Esophagus (tissue), 2 donors: ENCODE results near the gene ALDH3B2. TPM values are rescaled to one million over a fixed set of nuclear protein-coding genes. Genes with fewer than 3 reads are reported as not detected.
"Not testable (repeated sequence)": the region's sequence is repeated elsewhere in the genome, so short reads cannot be mapped to it uniquely, and the experiment has no call there.

Experiments
- H3K27ac ChIP-seq, 2 donors: one replicate each; pipeline ENCODE4 v1.5.1; 2013; ENCODE audit warnings: low read depth in 2 of 2, mild to moderate bottlenecking in 2 of 2, inconsistent platforms in 1 of 2, low read length in 1 of 2, moderate library complexity in 1 of 2
- H3K27me3 ChIP-seq, 2 donors: one replicate each; pipeline ENCODE4 v1.6.1; 2013; ENCODE audit warnings: low read length in 2 of 2, control low read depth in 1 of 2, mild to moderate bottlenecking in 1 of 2; ENCODE audit not compliant: insufficient read depth in 2 of 2, control insufficient read depth in 1 of 2
- H3K36me3 ChIP-seq, 2 donors: one replicate each; pipeline ENCODE4 v1.6.1; 2013; ENCODE audit warnings: low read length in 1 of 2; ENCODE audit not compliant: control insufficient read depth in 2 of 2, insufficient read depth in 2 of 2
- H3K4me1 ChIP-seq, 2 donors: one replicate each; pipeline ENCODE4 v1.6.1; 2013; ENCODE audit warnings: low read length in 1 of 2; ENCODE audit not compliant: control insufficient read depth in 2 of 2, insufficient read depth in 2 of 2
- H3K4me3 ChIP-seq, 2 donors: one replicate each; pipeline ENCODE4 v1.5.1; 2013; ENCODE audit warnings: low read length in 2 of 2, mild to moderate bottlenecking in 2 of 2, low read depth in 1 of 2, moderate library complexity in 1 of 2
- H3K9me3 ChIP-seq, 2 donors: one replicate each; pipeline ENCODE4 v1.6.1; 2013; ENCODE audit warnings: mild to moderate bottlenecking in 2 of 2, low read depth in 1 of 2, low read length in 1 of 2, moderate library complexity in 1 of 2; ENCODE audit not compliant: control insufficient read depth in 2 of 2, insufficient read depth in 1 of 2
- WGBS, 2 donors: extraction: QIAGEN DNeasy Blood & Tissue Kit; methylation state at CpG; one replicate each; pipeline ENCODE4 v1.1.7; 2013; 5-methylcytosine and 5-hydroxymethylcytosine counted together
- polyA plus RNA-seq, 2 donors: library from polyadenylated mRNA; stranded (reverse); fragments of 200-250 nt; gene quantifications; one replicate each; pipeline ENCODE4 v1.2.3, GENCODE V29; 2013
- donor health status: healthy with polysubstance abuse.
- donor health status: Bipolar disorder and iron deficiency.

Gene ALDH3B2
- polyA plus RNA-seq, 2 donors: 62.8 to 120 TPM

DNA sequence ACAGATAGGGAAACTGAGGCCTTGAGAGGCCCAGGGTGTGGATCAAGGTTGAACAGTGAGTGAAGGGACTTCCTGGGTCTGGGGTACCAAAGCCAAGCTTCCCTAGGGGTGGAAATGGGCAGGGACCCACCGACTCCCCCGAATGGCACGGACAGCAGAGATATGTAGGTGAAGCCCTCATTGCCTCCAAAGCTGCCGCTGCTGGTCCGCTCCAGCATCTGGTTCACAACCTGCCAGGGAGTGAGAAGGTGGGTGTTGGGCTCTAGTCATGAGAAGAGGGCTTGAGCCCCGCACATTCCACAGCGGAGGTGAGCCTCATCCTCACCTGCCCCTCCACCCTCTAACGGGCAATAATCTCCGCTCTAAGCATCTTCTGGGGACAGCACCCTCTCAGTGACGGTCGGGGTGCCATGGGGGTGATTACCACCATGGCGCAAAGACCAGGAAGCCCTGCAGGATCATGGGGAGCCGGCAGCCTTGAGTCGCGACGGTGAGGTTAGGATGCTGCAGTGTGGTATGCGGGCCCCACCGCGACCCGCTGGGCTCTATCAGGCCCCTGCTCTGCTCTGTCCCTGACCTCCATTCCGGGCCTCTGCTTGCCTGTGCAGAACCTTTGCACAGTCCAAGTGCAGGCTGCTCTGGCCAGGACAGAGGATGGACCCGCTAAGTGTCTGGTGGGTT lies 10.8 kb downstream of the ALDH3B2 start:
- Histone ChIP-seq H3K27me3 (no peaks in the 10 kb centered on the region), H3K36me3 (peaks cover 0 to 23% of the 10 kb centered on the region in 2 donors), H3K9me3 (no peaks in the 10 kb centered on the region), H3K4me1 (peaks cover 0 to 4% of the 10 kb centered on the region in 2 donors), H3K27ac (no peak overlapping the region), H3K4me3 (no peak overlapping the region)
- WGBS, 2 donors: 89 to 92% methylated on average over 22 of the region's 22 CpGs

DNA sequence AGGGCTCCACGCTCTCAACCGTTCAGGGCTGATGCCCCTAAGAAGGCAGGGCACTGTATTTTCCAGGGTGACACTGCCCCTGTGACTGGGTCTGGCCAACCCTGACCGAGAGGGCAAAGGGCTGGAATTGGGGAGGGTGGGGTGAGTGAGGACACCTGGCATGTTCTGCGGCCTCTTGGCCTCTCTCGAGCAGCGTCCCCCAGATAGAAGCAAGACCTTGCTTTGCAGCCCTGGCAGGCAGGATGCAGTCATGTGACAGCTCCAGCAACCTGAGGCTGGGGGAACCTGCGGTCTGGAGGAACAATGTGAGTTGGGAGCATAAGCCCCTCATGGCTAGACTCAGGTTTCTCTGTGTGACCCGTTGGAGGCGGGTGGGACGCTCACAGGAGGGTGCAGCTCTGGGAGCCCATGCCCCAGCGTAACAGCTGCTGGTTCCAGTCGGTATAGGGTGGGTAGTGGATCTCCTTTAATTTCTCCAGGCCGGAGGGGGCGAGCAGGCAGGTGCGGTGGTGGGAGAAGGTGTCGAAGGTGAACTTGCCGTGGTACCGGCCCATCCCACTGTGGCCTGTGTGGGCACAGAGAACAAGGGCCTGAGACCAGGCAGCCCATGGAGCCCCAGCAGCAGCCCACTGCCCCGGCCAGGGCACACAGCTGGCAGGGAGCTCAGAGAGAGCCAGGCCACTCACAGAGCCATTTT lies 11.4 kb downstream of the ALDH3B2 start:
- peaks cover 0 to 23% of the 10 kb centered on the region in 2 donors for H3K36me3 ChIP-seq
- no peaks in the 10 kb centered on the region for H3K27me3 ChIP-seq
- WGBS, 2 donors: 80 to 83% methylated on average over 19 of the region's 19 CpGs
- H3K9me3 ChIP-seq: no peaks in the 10 kb centered on the region
- no peak overlapping the region for H3K4me3 ChIP-seq
- no peak overlapping the region for H3K27ac ChIP-seq
- H3K4me1 ChIP-seq: peaks cover 0 to 4% of the 10 kb centered on the region in 2 donors

DNA sequence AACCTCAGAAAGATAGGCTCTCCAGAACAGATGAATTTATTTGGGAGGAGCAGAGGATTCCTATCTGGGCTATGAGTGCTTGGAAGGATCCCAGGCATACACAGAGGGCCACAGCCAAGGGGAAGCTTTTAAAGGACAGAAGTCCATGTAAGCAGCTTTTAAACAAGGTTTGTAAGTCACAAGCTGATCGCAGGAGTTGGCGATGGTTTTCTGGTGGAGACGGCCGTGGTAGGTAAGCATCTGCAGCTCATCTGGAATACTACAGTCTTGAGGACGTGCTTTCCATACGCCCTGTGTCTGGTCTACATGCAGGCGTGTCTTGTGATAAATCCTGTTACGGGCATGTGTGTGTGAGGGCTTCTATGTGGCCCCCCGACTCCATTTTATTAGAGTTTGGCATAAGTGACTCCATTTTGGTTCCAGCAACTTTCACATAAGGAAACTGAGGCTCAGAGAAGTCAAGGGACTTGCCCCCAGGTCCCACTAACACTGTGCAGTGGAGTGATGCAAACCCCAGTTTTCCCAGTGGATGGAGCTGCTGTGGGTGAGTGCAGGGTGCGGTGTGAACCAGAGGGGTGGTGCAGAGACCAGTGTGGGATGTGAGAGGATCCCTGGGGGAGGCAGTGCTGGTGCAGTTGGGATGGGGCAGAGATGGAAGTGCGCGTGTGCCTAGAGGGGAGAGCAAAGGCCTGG lies 12.1 kb downstream of the ALDH3B2 start:
- no peaks in the 10 kb centered on the region for H3K9me3 ChIP-seq
- 89 to 91% methylated on average over 12 of the region's 12 CpGs for WGBS, 2 donors
- H3K27ac ChIP-seq: no peak overlapping the region
- H3K27me3 ChIP-seq: no peaks in the 10 kb centered on the region
- H3K36me3 ChIP-seq: peaks cover 0 to 23% of the 10 kb centered on the region in 2 donors
- H3K4me1 ChIP-seq: peaks cover 0 to 4% of the 10 kb centered on the region in 2 donors
- no peak overlapping the region for H3K4me3 ChIP-seq

DNA sequence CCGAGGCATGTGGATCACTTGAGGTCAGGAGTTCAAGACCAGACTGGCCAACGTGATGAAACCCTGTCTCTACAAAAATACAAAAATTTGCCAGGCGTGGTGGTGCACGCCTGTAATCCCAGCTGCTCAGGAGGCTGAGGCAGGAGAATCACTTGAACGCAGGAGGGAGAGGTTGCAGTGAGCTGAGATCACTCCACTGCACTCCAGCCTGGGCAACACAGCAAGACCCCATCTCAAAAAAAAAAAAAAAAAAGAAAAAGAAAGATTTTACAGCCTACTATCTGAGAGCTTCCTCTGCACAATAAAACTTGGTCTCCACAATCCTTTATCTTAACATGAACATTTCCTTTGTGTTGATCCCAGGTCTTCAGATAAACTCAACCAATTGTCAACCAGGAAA lies 13.7 kb downstream of the ALDH3B2 start:
- H3K27me3 ChIP-seq, H3K4me3 ChIP-seq, H3K27ac ChIP-seq, H3K4me1 ChIP-seq, H3K9me3 ChIP-seq: not testable (repeated sequence)
- 65 to 67% methylated on average over 5 of the region's 5 CpGs for WGBS, 2 donors
- H3K36me3 ChIP-seq: peaks cover 0 to 23% of the 10 kb centered on the region in 2 donors

DNA sequence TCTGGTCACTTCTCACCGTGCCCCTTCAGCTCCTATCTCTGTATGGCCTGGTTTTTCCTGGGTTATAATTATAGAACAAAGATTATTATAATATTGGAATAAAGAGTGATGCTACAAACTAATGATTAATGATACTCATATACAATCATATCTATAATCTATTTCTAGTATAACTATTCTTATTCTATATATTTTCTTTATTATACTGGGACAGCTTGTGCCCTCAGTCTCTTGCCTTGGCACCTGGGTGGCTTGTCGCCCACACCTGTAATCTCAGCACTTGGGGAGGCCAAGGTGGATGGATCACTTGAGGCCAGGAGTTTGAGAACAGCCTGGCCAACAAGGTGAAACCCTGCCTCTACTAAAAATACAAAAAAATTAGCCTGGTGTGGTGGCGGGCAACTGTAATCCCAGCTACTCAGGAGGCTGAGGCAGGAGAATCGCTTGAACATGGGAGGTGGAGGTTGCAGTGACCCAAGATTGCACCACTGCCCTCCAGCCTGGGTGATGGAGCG lies 14.7 kb downstream of the ALDH3B2 start:
- 55 to 58% methylated on average over 5 of the region's 5 CpGs for WGBS, 2 donors
- H3K27me3 ChIP-seq, H3K9me3 ChIP-seq, H3K4me3 ChIP-seq, H3K27ac ChIP-seq, H3K4me1 ChIP-seq: not testable (repeated sequence)
- H3K36me3 ChIP-seq: peaks cover 0 to 22% of the 10 kb centered on the region in 2 donors

DNA sequence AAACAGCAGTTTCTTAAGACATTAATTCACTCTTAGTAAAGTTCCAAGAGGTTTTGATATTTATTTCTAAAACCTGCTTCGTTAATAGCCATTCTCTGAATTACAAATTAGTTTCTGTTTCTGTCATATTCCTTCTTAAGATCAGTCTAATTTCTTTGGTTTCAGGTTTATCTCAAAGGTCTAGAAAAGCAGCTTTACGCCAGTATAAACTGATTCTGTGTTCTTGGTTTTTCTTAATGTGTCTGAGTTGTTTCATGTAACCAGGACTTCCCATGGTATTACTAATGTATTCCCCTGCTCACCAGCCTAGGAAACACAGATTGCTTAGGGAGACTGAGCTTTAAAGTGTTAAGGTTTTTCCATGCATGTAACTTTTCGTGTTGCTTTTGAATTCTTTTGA lies 17.1 kb downstream of the ALDH3B2 start:
- H3K36me3 ChIP-seq: peaks cover 0 to 2% of the 10 kb centered on the region in 2 donors
- H3K27me3 ChIP-seq: no peaks in the 10 kb centered on the region
- no peaks in the 10 kb centered on the region for H3K9me3 ChIP-seq
- H3K27ac ChIP-seq: peak overlapping the region in 1 of 2 donors; percentile 57
- H3K4me3 ChIP-seq: no peak overlapping the region
- 20 to 26% methylated on average over 3 of the region's 3 CpGs for WGBS, 2 donors
- no peaks in the 10 kb centered on the region for H3K4me1 ChIP-seq

DNA sequence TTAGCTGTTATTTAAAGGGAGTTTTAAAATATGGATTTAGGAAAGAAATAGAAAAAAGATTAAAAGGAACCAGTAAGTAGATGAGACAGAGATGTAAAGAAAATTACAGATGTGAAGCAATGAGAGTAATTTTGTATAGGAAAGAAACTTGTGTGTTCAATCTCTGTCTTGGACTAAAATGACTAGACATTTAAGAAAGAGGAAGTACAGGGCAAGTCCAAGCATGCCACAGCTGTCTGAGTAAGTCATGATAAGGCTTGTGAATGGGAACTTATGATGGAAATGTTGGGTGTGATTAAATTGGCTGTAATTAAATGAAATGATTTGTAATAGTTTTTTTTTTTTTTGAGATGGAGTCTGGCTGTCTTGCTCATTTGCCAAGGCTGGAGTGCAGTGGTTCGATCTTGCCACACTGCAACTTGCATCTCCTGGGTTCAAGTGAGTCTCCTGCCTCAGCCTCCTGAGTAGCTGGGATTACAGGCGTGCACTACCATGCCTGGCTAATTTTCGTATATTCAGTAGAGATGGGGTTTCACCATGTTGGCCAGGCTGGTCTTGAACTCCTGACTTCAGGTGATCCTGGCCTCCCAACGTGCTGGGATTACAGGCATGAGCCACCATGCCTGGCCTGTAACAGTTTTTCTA lies 18.0 kb downstream of the ALDH3B2 start:
- Histone ChIP-seq H3K4me1 (no peaks in the 10 kb centered on the region), H3K27me3 (no peaks in the 10 kb centered on the region), H3K9me3 (no peaks in the 10 kb centered on the region), H3K27ac (peak overlapping the region in 1 of 2 donors; percentile 53), H3K4me3 (no peak overlapping the region), H3K36me3 (no peaks in the 10 kb centered on the region)
- WGBS, 2 donors: 56 to 62% methylated on average over 4 of the region's 4 CpGs

DNA sequence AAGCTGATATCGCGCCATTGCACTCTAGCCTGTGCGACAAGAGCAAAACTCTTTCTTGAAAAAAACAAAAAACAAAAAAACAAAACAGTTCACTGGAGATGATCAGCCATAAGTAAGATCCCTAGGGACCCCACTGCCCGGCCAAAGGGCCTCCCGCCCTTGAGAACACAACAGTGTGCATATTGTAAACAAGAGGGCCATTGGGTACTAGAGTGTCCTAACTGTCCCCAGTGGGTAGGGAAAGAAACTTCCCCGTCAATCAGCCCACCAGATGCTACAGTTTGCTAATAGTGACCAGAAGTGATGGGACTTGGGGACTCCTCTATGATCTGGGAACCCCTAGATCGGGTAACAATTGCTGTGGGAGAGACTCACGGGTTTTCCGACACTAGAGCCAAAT lies 20.2 kb downstream of the ALDH3B2 start:
- Histone ChIP-seq H3K9me3 (no peaks in the 10 kb centered on the region), H3K36me3 (no peaks in the 10 kb centered on the region), H3K4me3 (no peak overlapping the region), H3K4me1 (peaks cover 0 to 5% of the 10 kb centered on the region in 2 donors), H3K27me3 (no peaks in the 10 kb centered on the region), H3K27ac (no peak overlapping the region)
- WGBS, 2 donors: 79 to 81% methylated on average over 9 of the region's 9 CpGs
